Heart left ventricle (tissue), 13 donors: ENCODE measurements around the gene MGME1.

Experiments used
- CTCF ChIP-seq, 12 donors: fragments of 200-600 bp; sonication (generic) in 4 of 12; IDR thresholded peaks; one replicate each; pipeline versions ENCODE4 v1.5.0 to v1.8.0; 2018 to 2022; ENCODE audit warnings: antibody characterized with exemption in 12 of 12, mild to moderate bottlenecking in 5 of 12
- POLR2A ChIP-seq, 2 donors: fragments of 450-650 bp; IDR thresholded peaks; one replicate each; pipeline ENCODE4 v1.6.1; 2017; ENCODE audit warnings: antibody characterized with exemption in 2 of 2, mild to moderate bottlenecking in 2 of 2, moderate library complexity in 2 of 2
- donor health status: ischemic (EF 13 %, LVEDD 7.1; RV severe dilation, severe dysfunction).
- donor health status: DM: no; HTN: yes; CAD: no.
- donor health status: DM: no; HTN: no; CAD: no.
- donor health status: ischemic (EF 25% LVEDD 6.9; RV normal size, moderate dysfunction).
- donor health status: ischemic (EF 25% LVEDD 5.7; RV mildly dilated, moderate dysfunction).
- donor health status: ischemic (EF 35%, LVEDD 5.7; RV mildly dilated, moderate dysfunction).
- donor health status: nonischemic (EF 11% LVEDD 7.7; RV severe dilation, severe dysfunction).
- donor health status: DM: yes; HTN: yes; CAD: no.
- donor health status: PGD.
- donor health status: ischemic (EF 29% LVEDD 5.4; RV normal size, mild dysfunction).
- donor health status: nonischemic (EF 23%, LVEDD 6.1; RV moderate dilation, normal function).

- TF ChIP-seq CTCF (IDR thresholded peaks at IDR 0.05) (no peak), POLR2A (IDR thresholded peaks at IDR 0.05) (no peak)
Observed at GRCh38 chr20:17957505-17958363, 11.1 kb upstream of the MGME1 start.
